MCF 10A (cell line): ENCODE results near the gene DGKH. TPM values are rescaled to one million over a fixed set of nuclear protein-coding genes. Genes with fewer than 3 reads are reported as not detected.

Experiments used
- BruUV-seq: library from RNA; stranded (reverse); fragments of 400-500 nt; replicated peaks from 2 replicates; lab custom pipeline; 2021; lab: Mats Ljungman, UMichigan
- CTCF ChIA-PET: fragments of 300-600 bp; sonication (Branson Sonifier 250); formaldehyde crosslinking; extraction: SDS; loops from one replicate; lab custom pipeline; 2021; ENCODE audit warnings: antibody characterized with exemption, inconsistent platforms; lab: Yijun Ruan, JAX
- POLR2A ChIA-PET: fragments of 300-600, 350-650 bp; sonication (Branson Sonifier 250); formaldehyde crosslinking; extraction: SDS; loops from one replicate; lab custom pipeline; 2020; ENCODE audit warnings: antibody characterized with exemption, inconsistent platforms; lab: Yijun Ruan, JAX
- DNase-seq: peaks from one replicate; pipeline ENCODE4 v3.0.0-alpha.2; 2018; ENCODE audit not compliant: unreplicated experiment
- H3K27ac Mint-ChIP-seq: one replicate; pipeline ENCODE4 v1.8.0; 2022; ENCODE audit warnings: mild to moderate bottlenecking, low read depth, mixed read lengths; ENCODE audit not compliant: unreplicated experiment
- H3K27me3 Mint-ChIP-seq: one replicate; pipeline ENCODE4 v1.8.0; 2022; ENCODE audit warnings: mixed read lengths; ENCODE audit not compliant: insufficient read depth, unreplicated experiment
- H3K36me3 Mint-ChIP-seq: one replicate; pipeline ENCODE4 v1.8.0; 2022; ENCODE audit warnings: mild to moderate bottlenecking, moderate library complexity, mixed read lengths; ENCODE audit not compliant: insufficient read depth, unreplicated experiment
- H3K4me1 Mint-ChIP-seq: one replicate; pipeline ENCODE4 v1.8.0; 2022; ENCODE audit warnings: mixed read lengths; ENCODE audit not compliant: insufficient read depth, unreplicated experiment
- H3K4me3 Mint-ChIP-seq: one replicate; pipeline ENCODE4 v1.8.0; 2022; ENCODE audit warnings: mild to moderate bottlenecking, moderate library complexity, mixed read lengths; ENCODE audit not compliant: unreplicated experiment
- H3K9me3 Mint-ChIP-seq: one replicate; pipeline ENCODE4 v1.8.0; 2022; ENCODE audit warnings: mixed read lengths; ENCODE audit not compliant: unreplicated experiment
- intact Hi-C: fragments of 100-400 bp; cut with micrococcal nuclease; formaldehyde crosslinking; loops from 2 replicates; pipeline ENCODE4 v1.14.1; 2022
- total RNA-seq: library from RNA; stranded (reverse); gene quantifications from 2 replicates; pipeline ENCODE4 v1.2.3, GENCODE V29; 2022
- TF ChIP-seq, protein P1 (sequence below): fragments of 200-600 bp; IDR thresholded peaks from one replicate; pipeline ENCODE4 v1.8.0; 2022; ENCODE audit warnings: antibody characterized with exemption, mild to moderate bottlenecking; ENCODE audit not compliant: unreplicated experiment

DGKH gene
- total RNA-seq, 1 experiment from 2014 or later = 22.3 TPM

DNA sequence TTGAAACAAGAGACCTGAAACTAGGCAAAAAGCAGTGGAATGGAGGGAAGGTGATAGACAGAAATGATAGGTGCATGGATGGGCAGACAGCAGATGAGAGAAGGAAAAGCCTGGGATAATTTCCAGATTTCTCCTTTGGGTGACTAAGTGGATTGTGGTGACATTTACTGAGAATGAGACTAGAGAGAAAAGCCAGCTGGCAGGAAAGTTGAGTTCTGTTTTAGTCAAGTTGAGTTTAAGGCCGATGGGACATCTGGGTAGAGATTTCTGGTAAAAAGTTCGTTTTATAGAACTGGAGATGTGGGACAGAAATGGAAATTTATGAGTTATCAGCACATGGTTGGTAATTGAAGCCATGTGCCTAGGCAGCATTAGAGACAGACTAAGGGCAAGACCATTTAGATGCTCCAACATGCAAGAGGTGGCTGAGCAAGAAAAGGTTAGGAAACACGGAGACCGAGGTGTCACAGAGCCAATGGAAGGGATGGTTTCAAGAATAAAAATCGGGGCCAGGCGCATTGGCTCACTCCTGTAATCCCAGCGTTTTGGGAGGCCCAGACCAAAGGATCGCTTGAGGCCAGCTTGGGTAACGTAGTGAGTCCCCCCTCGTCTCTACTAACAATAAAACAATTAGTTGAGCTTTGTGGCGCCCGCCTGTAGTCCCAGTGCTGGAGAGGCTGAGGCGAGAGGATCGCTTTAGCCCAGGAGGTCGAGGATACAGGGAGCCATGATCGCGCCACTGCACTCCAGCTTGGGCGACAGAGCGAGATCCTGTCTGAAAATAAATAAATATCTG, 9.6 kb upstream of the DGKH start:
- BruUV-seq = no TSS peak
- Mint-ChIP-seq H3K9me3 (peaks cover 14% of the 10 kb centered on the region), H3K27me3 (no peaks in the 10 kb centered on the region), H3K27ac (no peak overlapping the region), H3K4me1 (peaks cover 6% of the 10 kb centered on the region), H3K4me3 (peak overlapping the region; percentile 84), H3K36me3 (peaks cover 3% of the 10 kb centered on the region)
- intact Hi-C loops = no loop called here
- ChIA-PET POLR2A (interaction anchor here (1.6 to 6.9 kb wide), 3 partner anchors 11 to 123 kb away, joined by 6 to 77 read pairs (median 23); partner anchors contain the start of gene VWA8), CTCF (no interaction called here)
- TF ChIP-seq, protein P1, sequence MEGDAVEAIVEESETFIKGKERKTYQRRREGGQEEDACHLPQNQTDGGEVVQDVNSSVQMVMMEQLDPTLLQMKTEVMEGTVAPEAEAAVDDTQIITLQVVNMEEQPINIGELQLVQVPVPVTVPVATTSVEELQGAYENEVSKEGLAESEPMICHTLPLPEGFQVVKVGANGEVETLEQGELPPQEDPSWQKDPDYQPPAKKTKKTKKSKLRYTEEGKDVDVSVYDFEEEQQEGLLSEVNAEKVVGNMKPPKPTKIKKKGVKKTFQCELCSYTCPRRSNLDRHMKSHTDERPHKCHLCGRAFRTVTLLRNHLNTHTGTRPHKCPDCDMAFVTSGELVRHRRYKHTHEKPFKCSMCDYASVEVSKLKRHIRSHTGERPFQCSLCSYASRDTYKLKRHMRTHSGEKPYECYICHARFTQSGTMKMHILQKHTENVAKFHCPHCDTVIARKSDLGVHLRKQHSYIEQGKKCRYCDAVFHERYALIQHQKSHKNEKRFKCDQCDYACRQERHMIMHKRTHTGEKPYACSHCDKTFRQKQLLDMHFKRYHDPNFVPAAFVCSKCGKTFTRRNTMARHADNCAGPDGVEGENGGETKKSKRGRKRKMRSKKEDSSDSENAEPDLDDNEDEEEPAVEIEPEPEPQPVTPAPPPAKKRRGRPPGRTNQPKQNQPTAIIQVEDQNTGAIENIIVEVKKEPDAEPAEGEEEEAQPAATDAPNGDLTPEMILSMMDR = no peak
- no peak for DNase-seq

DNA sequence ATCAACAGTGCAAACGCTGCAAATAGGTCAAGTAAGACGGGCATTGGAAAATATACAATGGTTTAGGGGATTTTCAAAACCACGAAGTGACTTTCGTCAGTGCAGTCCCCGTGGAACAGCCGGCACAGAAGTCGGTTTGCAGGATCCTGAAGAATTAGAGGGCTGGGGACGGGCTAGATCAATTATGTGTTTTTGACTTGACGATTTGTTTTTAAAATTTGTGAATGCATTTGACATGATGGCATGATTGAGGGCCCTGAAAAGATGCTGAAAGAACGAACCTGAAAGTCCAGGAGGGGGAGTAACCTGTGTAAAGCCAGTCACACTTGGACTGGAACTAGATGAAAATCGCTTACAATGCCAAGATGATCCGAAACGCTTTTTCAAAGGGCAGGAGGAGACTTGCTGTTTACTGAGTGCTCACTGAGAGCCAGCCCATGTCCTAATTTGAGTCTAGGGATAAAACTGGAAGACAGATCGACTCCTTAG, 8.9 kb upstream of the DGKH start:
- Mint-ChIP-seq H3K36me3 (peaks cover 4% of the 10 kb centered on the region), H3K27me3 (no peaks in the 10 kb centered on the region)
- intact Hi-C loops = no loop called here

DNA sequence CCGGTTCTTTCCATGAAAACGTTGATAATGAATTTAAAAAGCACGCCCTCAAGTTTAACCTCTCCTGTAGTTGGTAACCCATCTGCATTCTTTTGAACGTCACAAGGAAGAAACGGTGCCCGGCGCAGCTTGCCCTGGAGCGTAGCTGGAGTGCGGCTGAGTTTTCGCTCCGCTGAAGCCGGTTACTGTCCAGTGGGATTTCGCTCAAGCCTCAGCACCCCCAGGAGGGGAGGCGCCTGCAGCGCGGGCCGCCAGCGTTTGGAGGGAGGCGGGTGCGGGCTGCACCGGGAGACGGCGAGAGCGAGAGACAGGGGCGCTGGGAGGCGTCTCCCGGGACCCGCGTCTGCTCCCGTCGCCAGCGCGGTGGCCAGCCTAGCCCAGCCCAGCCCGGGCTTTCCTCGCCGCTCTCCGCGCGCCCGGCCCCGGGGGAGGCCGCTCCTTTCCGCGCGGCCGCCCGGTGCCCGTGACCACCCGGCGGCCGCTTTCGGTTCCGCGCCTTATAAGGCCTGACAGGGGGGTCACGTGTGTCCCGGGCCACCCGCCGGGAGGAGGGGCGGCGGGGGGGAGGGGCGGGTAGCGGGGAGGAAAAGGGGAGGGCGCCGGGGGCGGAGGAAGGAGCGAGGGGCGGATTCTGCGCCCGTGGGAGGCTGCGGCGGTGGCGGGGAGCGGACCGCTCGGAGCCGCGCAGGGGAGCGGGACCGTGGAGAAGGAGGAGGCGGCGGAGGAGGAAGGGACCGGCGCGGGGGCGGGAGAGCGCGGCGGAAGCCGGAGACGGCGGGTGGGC, 8.3 kb upstream of the DGKH start:
- TF ChIP-seq, protein P1 = no peak
- no TSS peak for BruUV-seq
- Mint-ChIP-seq H3K27me3 (no peaks in the 10 kb centered on the region), H3K36me3 (peaks cover 4% of the 10 kb centered on the region), H3K4me3 (peak overlapping the region; percentile 84), H3K9me3 (peaks cover 14% of the 10 kb centered on the region), H3K4me1 (peaks cover 6% of the 10 kb centered on the region), H3K27ac (peak overlapping the region; percentile 84)
- intact Hi-C loops = loop anchor here (2.0 to 10.0 kb wide), 2 partner anchors 13 to 175 kb away; no protein-coding TSS in a partner anchor
- DNase-seq = peak; percentile 82
- CTCF ChIA-PET = interaction anchor here (0.8 to 2.1 kb wide), 2 partner anchors 77 to 79 kb away, joined by 4 to 15 read pairs; partner anchors contain the start of gene VWA8
- POLR2A ChIA-PET = interaction anchor here (0.7 to 6.9 kb wide), 12 partner anchors 9 to 372 kb away, joined by 3 to 96 read pairs (median 8); partner anchors contain the start of genes DGKH and VWA8

More for the DNA sequence above, 8.9 kb upstream of the DGKH start:
- TF ChIP-seq, protein P1 = no peak
- DNase-seq = peak; percentile 50
- ChIA-PET POLR2A (interaction anchor here (0.7 to 6.9 kb wide), 7 partner anchors 9 to 135 kb away, joined by 3 to 96 read pairs (median 7); partner anchors contain the start of genes DGKH and VWA8), CTCF (interaction anchor here (0.8 kb wide), 1 partner anchor 76 kb away, joined by 4 read pairs; no protein-coding TSS in a partner anchor)
- BruUV-seq = TSS peak; percentile 68
- peak overlapping the region; percentile 84 for H3K27ac Mint-ChIP-seq
- peak overlapping the region; percentile 84 for H3K4me3 Mint-ChIP-seq
- H3K9me3 Mint-ChIP-seq = peaks cover 14% of the 10 kb centered on the region
- H3K4me1 Mint-ChIP-seq = peaks cover 6% of the 10 kb centered on the region
